GM19099 (cell line): ENCODE data around the gene SLC22A17.

Experiments used
- POLR2A ChIP-seq: IDR thresholded peaks from 3 replicates; pipeline ENCODE4 v1.6.1; 2011; ENCODE audit warnings: low read depth; ENCODE audit not compliant: insufficient read length; ENCODE audit errors: extremely low read depth

SLC22A17 gene

DNA sequence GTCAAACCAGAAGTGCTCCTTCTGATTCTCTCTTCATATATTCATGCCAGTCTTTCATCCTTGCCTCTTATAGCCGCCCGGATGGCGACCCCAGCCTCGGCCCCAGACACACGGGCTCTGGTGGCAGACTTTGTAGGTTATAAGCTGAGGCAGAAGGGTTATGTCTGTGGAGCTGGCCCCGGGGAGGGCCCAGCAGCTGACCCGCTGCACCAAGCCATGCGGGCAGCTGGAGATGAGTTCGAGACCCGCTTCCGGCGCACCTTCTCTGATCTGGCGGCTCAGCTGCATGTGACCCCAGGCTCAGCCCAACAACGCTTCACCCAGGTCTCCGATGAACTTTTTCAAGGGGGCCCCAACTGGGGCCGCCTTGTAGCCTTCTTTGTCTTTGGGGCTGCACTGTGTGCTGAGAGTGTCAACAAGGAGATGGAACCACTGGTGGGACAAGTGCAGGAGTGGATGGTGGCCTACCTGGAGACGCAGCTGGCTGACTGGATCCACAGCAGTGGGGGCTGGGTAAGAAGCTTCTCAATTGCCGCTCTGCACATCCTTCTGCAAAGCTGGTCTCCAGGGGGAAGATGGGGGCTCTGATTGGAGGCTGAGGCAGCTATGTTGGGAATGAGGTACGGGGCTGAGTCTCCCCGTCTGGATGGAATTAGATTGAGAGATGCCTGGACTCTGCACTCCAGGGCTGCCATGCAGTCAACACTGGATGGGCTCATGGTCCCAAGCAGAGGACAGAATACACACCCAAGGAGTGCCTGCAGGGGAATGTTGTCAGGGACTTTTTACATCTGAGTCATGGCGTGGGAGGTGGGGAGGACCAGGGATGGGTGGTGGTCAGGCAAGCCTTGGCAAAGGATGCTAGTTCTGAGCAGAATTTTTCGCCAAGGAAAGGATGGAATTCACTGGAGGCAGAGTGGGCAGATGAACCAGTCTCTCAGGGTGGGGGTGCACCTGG, 44.7 kb downstream of the SLC22A17 start:
- no peak for TF ChIP-seq POLR2A

DNA sequence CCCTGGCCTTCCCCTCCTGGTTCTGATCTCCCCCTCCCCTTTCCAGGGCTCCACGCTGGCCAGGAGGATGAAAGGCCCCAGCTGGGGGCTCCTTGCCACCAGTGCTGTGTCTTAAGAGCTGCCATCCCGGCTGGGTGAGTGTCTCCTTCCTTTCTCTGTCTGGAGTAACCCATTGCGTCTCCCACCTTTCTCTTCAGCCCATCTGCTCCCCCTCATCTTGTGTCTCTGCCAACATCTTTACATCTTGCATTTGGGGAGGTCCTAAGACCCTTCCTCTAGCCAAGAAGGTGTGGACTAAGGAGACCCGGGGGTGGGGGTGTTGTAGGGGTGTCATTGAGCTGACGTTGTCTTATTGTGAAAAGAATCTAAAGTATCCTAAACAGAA, 45.5 kb downstream of the SLC22A17 start:
- TF ChIP-seq POLR2A: no peak

DNA sequence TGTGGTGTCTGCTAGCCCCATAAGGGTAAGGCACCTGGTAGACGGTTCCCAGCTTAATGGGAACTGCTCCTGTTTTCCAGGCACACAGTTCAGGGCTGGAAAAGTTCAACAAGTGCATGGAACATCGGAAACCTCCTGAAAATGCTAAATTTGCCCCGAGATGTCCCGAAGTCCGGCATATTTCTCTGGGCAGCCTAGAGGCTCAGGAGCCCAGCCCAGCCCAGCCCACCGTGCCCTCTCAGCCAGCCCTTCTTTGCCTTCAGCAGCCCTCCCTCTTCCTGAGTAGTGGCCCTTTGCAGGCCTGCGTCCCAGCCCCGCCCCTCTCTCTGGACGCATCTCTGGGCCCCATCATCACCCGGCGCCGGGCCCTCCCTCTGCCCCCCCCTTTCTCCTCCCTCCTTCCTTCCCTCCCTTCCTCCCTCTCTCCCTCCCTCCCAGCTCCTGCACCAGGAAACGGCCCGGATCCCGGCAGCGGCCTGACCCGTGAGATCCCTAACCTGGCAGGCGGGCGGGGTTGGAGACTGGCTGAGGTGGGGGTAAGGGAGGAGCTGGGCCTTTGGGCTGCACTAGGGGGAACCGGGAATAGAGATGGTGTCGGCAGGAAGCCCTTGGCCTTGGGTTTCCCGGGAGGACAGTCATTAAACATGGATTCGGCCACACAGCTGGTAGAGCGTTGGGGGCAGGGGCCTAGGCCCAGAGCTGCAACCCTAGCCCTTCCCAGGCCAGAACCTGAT, 46.1 kb downstream of the SLC22A17 start, which contains the start of gene BCL2L2:
Gene BCL2L2 (plus strand): TSS at position 422 of the 734 bp plus-strand sequence. CDS start 935 bp downstream, outside the sequence.
- TF ChIP-seq POLR2A: peak; percentile 84

DNA sequence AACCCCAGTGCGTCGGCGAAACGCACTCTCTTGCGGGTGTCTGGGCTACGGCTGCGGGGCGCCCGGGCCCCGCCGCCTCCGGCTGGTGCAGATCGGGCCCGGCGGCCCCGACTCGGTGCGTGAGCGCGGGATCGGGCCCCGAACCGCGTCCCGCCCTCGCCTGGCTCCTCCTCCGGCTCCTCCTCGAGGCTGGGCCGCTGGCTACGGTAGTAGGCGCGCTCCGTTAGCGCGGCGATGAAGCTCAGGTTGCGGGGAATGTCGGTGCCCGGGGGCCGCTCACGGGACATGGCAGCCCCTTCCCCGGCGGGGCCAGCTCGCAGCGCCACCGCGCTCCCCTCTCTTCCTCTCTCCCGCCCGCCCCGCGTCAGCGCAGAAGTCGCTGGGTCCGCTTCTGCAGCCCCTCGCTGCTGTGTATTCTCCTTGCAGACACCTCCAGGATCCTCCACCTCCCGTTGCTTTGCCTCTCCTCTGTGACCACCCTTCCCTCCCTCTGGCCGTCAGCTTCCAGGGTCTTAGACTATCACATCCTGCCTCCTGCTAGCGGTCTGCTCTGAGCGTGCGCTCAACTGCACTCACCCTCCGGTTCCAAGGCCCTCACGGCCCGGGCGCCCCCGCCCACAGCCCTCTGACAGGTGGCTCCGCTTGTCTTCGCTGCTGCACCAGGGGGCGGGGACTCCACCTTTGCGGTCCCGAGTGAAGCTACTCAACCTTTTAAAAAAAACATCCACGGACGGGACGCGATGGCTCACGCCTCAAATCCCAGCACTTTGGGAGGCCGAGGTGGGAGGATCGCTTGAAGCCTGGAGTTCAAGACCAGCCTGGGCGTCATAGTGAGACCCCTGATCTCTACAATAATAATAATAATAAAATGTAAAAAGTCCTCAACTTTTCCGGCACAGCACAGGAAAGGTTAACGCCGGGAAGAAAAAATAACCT, 50.1 kb downstream of the SLC22A17 start, which contains the start of gene PPP1R3E:
Gene PPP1R3E (minus strand): TSS at position 570 of the 936 bp plus-strand sequence. CDS start 283 bp downstream, at position 287.
- peak; percentile 83 for TF ChIP-seq POLR2A

DNA sequence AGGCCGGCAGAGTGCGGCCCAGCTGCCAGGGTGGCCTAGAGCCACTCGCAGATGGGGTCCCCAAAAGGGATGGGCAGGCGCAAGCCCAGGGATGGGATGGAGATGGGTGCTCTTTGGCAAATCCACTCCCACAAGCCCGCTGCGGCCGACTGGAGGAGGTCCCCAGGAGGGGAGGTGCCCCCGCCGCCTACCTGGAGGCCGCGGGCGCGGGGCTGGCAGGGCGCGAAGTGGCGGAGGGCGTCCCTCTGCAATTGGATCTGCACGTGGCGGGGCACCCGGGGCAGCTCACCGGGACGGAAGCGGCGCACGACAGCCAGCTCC, 50.8 kb downstream of the SLC22A17 start:
- TF ChIP-seq POLR2A: peak; percentile 59

DNA sequence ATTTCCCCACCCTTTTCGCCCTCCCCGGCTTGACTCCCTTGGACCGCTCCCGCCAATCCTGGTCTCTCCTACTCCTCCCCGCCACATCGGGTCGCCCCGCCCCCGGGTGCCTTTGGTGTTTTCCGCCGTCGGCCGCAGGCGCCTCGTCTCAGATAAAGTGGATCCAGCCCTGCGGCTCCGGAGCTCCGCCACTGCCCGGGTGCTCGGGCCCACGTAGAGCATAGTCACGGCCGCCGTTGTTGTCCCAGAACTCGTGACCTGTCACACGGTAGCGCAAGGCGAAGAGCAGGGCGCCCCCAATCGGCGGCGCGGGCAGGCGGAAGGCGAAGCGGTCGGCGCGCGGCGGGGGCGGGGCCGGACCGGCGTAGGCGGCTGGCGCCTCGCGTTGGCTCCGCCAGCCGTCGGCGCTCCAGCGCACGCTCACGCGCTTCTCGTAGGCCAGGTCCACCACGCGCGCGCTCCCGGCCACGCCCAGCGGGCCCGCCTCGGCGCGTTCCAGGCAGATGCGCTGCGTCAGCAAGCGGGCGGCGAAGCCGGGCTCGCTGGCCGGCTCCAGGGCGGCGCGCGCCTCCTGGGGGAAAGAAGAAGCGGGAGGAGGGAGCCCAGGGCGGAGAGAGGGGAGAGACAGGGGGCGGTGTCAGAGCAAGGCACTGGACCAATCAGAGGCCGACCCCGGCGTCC, 51.3 kb downstream of the SLC22A17 start:
- TF ChIP-seq POLR2A: peak; percentile 75

DNA sequence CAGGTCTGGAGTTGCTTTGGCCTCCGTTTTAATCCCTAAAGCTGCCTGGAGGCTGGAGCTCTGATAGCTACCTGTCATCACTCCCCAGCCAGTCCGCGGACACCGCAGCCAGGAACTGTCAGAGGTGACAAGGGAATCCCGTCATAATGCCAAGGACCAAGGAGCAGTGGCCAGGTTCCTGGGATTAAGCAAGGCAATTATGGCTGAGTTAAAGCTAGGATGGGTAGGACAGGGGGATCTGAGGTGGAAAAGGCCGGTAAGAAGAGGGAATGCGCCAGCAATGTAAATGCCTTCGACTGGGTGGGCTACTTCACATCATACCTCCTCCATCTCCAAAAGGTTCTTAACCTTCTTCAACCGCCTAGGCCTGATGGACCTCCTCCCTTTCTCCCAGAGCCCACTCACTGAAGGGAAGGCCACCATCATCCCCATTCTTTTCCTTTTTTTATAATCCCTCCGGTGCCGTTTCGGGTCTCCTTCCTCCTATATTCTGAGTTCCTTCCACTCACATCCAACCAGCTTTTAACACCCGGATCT, 51.9 kb downstream of the SLC22A17 start:
- no peak for TF ChIP-seq POLR2A

DNA sequence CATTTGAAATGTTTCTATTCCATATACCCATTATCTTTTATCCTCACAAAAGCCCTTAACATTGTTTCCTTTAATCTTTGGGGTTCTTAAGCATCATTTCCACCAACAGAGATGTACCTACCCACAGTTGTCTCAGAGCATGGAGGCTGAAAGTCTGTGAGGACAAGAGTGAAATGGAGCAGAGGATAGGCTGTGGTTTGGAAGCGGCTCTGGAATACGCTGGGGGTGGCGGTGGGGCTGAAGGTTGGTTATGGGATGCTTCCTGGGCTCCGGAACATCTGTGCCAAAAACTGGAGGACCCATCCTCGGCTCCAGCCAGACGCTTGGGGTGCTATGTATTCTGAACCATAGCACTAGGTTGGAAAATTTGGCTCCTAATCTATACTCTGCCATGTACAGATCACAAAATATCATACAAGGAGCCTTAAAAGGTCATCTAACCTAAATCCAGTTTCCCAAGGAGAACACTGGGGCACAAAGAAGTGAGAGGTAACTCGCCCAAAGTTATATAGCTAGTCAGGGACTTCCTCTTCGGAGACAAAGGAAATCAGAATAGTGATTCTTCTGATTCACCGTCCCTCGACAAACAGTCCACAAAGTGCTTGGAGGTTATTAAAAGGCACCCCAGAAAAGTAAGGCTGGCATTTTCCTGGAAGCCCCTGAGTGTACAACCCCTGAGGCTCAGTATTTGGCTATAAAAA, 52.6 kb downstream of the SLC22A17 start:
- no peak for TF ChIP-seq POLR2A

DNA sequence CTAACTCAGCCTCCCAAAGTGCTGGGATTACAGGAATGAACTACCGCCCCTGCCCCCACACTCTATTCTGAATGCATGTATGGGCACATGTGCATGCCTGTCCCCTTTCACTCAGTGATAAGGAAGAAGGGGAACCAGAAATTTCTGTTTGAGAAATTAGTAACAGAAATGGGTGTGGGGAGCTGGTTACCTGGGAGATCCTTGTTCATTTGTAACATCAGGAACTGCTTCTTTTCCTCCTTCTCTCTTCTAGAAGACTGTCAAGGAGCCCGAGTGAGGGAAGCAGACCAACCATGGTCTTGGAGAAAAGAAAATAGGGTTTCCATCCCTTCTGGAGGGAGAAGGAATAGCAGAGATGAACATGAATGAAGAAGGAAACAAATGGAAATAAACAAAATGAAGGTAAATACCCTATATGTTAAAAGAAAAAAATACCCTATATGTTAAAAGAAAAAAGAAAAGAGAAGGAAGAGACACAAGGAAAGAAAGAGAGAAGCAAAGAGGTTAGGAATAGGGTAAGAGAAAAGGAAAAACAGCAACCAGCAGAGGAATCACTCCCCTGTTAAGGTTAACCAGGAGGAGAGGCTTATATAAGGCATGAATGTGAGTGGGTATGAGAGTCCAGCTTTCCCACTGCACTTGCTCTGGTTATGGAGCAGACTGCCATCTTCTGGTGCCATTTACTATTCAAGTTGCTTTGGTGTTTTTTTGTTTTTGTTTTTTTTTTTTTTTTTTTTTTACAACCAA, 53.3 kb downstream of the SLC22A17 start:
- no peak for TF ChIP-seq POLR2A

- TF ChIP-seq POLR2A: no peak
Observed at GRCh38 chr14:23297611-23298277, 54.9 kb downstream of the SLC22A17 start.

DNA sequence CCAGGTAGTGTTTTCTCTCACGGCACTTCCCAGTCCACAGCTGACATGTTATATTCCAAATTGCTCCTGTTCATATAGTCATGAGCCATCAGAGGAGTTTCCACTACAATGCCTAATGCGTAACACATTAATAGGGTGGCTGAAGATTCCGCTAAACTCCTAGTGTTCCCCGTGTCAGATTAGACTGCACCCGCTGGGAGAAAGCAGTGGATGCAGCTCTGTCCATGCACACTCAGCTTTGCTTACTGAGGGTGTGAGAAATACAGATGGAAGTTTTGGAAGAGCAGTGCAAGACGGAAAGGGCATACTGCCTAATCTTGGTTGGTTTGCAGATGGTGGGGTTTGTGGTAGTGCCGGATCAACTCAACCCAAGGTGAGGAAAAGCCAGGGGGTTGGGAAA, 55.6 kb downstream of the SLC22A17 start:
- TF ChIP-seq POLR2A: no peak
